Left ventricle myocardium superior (tissue), 1 donor: ENCODE results near the gene PACSIN2. TPM values are rescaled to one million over a fixed set of nuclear protein-coding genes. Genes with fewer than 3 reads are reported as not detected.
A peak's percentile ranks its signal among the peaks of the same experiment; 100 is the strongest.

ENCODE experiments used
- ATAC-seq: fragments of 200-7000 bp; cut with Tn5 transposase; one replicate; pipeline ENCODE4 v1.9.1; 2020; ENCODE audit warnings: mild to moderate bottlenecking, moderate library complexity
- DNase-seq: peaks from one replicate; pipeline ENCODE4 v3.0.0-alpha.2; 2020
- intact Hi-C: fragments of 100-400 bp; cut with micrococcal nuclease; formaldehyde crosslinking; loops from one replicate; pipeline ENCODE4 v1.11.0; 2022
- total RNA-seq: library from RNA; stranded (reverse); fragmentation: NEBNext Ultra II Directional; extraction: Animal tissue kit (Norgen Biotek cat#: 25700); gene quantifications from one replicate; pipeline ENCODE4 v1.2.1, GENCODE V29; 2021
- donor health status: DM: no; HTN: yes; CAD: no; lungs with severe emphysema.

PACSIN2 gene
- total RNA-seq, 1 donor from 2014 or later = 63.8 TPM

GRCh38 chr22:42821386-42821785, 193.6 kb downstream of the PACSIN2 start:
- DNase-seq (no peak), ATAC-seq (no peak)
- intact Hi-C loops = no loop called here

GRCh38 chr22:42820045-42820763, 194.7 kb downstream of the PACSIN2 start:
- no peak for DNase-seq
- intact Hi-C loops = no loop called here
- peak; percentile 50 for ATAC-seq

Other genes with a start within 250 kb of the PACSIN2 start
- gene ARFGAP3, start 157.9 kb downstream of the PACSIN2 start, total RNA-seq = 25.8 TPM
- 6.2 TPM for gene TTLL1, start 74.2 kb upstream of the PACSIN2 start, total RNA-seq
- gene BIK, start 95.6 kb upstream of the PACSIN2 start, total RNA-seq = not detected
- 13.4 TPM for gene MCAT, start 128.2 kb upstream of the PACSIN2 start, total RNA-seq
- 119 TPM for gene TSPO, start 136.4 kb upstream of the PACSIN2 start, total RNA-seq
- 12.3 TPM for gene TTLL12, start 172.0 kb upstream of the PACSIN2 start, total RNA-seq